NCI-H226 (cell line): ENCODE data around the gene PRSS8.
"Not testable (repeated sequence)": the region's sequence is repeated elsewhere in the genome, so short reads cannot be mapped to it uniquely, and the experiment has no call there.

ENCODE experiments used
- DNase-seq: peaks from one replicate; pipeline ENCODE4 v3.0.0-alpha.2; 2015

The PRSS8 gene

DNA sequence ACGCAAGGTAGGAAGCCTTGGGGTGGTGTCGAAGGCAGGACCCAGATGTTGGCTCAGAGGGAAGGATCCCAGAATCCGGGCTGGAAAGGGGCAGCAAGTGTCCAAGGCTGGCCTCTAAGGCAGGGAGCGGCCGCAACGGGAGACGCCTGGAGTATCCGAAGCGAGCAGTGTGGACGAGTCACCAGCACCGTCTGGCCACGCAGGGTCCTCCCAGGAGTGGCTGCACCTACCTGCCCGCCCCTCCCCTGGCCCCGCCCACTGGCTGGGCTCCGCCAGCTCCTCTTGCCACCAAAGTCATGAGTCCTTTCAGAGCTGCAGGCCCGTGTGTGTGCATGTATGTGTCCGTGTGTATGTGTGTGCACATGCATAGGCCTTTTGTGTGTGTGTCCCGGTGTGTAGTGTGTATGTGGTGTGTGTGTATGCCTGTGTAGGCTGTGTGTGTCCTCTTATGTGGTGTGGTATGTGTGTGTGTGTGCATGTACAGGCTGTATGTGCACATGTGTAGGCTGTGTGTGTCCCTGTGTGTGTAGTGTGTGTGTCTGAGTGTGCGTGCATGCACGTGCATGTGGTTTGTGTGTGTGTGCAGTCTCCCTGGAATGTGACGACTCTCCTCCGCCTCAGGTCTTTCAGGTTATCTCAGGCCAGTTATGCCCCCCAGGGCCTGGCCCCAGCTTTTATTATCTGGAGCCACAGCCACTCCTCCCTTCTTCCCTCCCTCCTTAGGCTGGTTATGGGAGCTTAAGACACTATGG lies at the start of gene PRSS8:
TSS of gene PRSS8 (minus strand) at position 193 of the 752 bp plus-strand sequence. CDS start 229 bp downstream, outside the sequence.
- peak; percentile 48 for DNase-seq

DNA sequence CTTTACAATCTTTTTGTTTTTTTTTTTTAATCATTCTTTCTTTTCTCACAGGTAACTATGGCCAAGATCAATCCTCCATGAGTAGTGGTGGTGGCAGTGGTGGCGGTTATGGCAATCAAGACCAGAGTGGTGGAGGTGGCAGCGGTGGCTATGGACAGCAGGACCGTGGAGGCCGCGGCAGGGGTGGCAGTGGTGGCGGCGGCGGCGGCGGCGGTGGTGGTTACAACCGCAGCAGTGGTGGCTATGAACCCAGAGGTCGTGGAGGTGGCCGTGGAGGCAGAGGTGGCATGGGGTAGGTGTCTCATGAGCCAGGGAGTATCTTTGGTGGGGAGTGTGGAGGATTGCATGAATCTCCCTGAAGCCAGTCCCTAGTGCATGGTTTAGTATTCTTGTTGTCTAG lies 49.4 kb upstream of the PRSS8 start:
- no peak for DNase-seq

DNA sequence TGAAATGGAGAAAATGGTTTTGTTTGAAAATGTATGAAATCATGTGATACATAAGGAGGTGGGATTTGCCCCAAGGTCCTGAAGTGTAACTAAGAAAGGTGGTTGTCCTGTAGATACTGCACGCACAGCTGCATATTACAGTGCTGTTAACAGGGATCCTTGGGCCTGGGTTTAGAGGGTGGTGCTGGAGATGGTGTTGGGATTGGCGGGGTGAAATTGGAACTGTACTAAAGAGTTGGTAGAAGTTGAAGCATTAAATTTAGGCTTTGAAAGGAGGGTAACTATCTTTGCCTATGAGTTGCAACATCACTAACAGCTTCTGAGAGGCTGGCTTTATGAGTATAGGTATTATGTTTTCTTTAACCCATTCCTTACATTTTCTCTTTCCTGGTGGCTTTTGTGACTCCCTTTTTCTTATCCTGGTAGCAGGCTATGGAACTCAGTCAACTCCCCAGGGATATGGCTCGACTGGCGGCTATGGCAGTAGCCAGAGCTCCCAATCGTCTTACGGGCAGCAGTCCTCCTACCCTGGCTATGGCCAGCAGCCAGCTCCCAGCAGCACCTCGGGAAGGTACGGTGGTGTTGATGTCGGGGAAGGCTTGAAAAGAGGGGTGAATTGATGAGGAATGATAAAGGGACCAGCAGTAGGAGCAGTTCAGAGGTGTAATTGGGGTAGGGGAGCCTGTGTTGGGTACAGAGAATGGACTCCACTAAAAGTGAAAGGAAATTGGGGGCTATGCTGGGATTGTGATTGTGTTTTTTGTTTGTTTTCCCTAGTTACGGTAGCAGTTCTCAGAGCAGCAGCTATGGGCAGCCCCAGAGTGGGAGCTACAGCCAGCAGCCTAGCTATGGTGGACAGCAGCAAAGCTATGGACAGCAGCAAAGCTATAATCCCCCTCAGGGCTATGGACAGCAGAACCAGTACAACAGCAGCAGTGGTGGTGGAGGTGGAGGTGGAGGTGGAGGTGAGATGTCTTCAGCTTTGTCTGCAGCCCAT lies 48.2 kb upstream of the PRSS8 start:
- DNase-seq: no peak

- DNase-seq: no peak
These were observed 46.9 kb upstream of the PRSS8 start for GRCh38 chr16:31182391-31182790.

DNA sequence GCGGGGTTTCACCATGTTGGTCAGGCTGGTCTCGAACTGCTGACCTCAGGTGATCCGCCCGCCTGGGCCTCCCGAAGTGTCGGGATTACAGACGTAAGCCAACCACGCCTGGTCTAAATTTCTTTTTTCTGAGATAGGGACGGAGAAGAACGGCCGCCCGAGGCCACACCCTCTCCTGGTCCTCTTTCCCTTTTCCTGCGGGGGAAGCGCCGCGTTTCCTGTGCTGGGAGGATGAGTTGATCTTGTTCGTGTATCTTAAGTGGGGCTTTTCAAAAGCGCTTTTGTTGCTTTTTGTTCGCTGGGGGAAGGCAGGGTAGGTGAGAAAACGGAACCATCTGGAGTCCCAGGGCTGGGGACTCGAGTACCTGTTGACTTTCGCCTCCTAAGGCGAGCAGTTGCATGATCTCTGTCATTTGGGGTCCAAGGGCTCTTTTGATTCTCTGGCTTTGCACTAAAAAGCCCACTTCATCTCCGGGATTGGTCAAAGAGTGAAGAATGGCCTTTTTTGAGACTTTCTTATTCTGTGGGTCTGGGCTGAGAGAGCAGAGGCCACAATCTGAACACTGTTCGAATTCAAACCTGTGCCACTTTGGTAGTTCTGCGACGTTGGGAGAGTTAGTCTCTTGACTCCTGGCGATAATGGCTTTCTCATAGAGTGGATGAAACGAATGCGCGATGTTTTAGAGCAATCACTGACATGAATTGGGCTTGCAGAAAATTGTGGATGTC lies 45.7 kb upstream of the PRSS8 start:
- DNase-seq: peak; percentile 76

DNA sequence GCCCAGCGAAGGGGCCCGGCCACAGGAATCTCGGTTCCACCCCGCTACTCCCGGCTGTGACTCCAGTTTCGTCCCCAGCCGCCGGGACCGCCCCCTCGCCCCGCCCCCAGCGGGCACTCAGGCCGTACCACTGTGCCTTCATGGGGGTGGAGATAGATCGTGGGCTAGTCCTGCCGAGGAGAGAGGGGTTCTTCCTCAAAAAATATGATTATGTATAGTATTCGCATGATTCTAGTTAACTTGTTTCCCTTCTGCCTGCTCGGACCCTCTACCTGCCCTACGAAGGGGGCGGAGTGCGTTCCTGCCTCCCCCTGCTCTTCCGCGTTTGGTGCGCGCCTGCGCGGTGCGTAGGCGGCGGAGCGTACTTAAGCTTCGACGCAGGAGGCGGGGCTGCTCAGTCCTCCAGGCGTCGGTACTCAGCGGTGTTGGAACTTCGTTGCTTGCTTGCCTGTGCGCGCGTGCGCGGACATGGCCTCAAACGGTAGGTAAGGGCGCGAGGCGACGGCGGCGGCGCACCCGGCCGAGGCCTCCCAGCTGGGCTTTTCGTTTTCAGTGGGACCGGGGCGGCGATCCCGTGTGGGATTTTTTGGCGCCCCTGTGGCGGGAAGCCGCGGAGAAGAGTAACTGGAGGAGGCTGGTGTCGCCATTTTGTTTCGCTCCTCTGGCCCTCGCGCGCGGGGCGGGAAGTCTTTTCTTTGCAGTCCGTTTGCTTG lies 44.4 kb upstream of the PRSS8 start, which contains the start of gene FUS:
TSS of gene FUS (plus strand) at position 393 of the 713 bp plus-strand sequence. CDS start at position 469, 76 bp downstream.
- peak; percentile 68 for DNase-seq

- DNase-seq: no peak
These were observed 43.8 kb upstream of the PRSS8 start for GRCh38 chr16:31179219-31179746.

DNA sequence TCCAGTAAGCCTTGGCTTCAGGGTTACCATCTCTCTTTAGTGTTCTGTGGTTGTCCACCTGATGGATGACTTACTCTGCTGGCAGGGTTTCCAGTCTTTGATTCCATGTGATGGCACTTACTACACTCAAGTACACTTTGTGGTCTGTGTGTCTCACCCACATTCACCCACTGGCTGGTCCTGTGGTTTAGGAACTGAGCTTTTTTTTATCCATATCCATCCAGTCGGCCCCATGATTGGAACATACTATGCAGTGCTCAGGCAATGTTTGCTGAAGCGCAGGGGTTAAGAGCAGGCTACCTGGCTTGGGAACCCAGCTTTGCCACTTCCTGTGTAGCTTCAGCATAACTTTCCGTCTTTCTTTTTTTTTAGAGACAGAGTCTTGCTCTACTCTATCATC lies 41.6 kb upstream of the PRSS8 start:
- peak; percentile 45 for DNase-seq

GRCh38 chr16:31170048-31170447 lies 34.5 kb upstream of the PRSS8 start:
- not testable (repeated sequence) for DNase-seq

GRCh38 chr16:31168848-31169247 lies 33.3 kb upstream of the PRSS8 start:
- no peak for DNase-seq

GRCh38 chr16:31167315-31167714 lies 31.8 kb upstream of the PRSS8 start:
- DNase-seq: no peak

DNA sequence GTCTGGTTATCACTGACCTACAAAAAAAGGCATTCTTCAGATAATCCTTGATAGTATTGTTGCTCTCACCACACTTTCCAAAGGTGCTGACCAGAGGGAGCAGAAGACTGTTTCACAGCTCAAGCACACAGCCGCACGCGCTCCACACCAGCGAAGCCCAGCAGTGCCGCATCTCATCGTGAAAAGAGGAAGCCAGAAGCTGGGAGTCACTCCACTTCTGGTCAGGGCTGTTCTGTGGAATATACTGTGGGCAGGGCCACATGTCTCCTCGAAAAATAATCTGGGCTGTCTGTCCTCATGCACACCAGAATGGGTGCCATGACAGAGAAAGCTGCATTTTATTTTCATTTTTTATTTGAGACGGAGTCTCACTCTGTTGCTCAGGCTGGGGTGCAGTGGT lies 21.6 kb upstream of the PRSS8 start:
- DNase-seq: no peak

DNA sequence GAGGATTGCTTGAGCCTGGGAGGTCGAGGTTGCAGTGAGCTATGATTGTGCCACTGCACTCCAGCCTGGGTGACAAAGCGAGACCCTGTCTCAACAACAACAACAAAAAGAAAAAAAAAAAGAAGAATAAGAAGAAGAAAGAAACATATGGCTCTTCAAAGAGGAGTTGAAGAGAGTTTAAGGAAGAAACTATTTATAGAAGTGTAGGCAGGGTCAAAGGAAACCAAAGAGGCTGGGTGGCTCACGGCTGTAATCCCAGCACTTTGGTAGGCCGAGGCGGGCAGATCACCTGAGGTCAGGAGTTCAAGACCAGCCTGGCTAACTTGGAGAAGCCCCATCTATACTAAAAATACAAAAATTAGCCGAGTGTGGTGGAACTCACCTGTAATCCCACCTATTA lies 15.4 kb upstream of the PRSS8 start:
- DNase-seq: not testable (repeated sequence)

- no peak for DNase-seq
These were observed 14.7 kb upstream of the PRSS8 start, which contains the start of gene PRSS36 for GRCh38 chr16:31149894-31150890. TSS of gene PRSS36 (minus strand) at chr16:31150066. CDS start at chr16:31150035, 31 bp downstream.

DNA sequence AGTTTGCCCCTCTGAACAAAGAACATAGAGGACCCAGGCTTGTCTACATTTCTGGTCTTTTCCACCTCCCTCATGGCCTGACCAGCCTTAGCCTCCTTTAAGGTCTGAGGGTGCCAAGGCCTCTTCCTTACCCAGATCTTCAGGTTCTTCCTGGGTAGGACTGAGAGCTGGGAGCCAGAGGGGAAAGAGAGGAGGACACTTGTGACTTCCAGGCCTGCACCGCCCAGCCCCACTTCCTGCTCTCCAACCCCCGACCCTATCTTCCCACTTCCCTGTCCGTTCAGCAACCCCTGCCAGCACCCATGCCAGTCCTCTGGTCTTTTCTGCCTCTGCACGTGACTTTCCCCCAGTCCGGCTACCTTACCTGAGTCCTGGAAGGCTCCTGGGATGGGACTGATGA lies 13.8 kb upstream of the PRSS8 start:
- DNase-seq: no peak

- no peak for DNase-seq
These were observed 13.4 kb upstream of the PRSS8 start for GRCh38 chr16:31148896-31149295.

DNA sequence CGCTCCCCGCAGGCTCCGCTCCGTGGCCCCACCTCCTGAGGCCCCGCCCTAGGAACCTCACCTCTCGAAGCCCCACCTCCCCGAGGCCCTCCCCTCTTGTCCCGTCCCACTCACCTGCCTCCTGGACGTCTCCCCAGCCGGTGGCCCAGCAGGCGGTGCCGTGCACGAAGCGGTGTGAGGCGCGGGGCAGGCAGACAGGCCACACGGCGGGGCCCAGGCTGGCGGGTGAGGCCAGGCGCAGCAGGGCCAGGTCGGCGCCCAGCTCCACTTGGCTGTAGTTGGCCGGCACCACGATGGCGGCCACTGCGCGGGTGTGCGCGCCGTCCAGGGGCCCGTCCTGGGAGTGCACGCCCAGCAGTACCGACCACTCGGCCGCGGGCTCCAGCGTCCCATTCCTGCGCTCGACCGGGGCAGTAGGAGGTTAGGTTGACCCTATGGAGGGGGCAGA lies 12.8 kb upstream of the PRSS8 start:
- no peak for DNase-seq

DNA sequence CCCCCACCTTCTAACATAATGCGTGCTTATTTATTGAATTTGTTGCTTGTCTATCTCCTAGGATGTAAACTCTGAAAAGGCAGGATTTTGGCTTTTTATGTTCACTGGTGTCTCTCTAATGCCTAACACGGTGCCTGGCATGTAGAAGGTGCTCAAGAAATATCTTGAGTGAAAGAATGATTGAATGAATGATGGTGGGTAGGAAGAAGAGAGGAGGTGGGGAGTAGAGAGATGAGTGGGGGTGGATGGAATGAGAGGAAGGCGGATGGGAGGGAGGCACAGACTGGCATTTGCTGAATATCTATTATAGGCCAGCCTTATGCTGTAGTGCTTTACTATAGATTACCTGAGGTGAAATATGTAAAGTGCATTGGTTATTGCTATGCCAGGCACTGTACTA lies 12.0 kb upstream of the PRSS8 start:
- DNase-seq: no peak

- no peak for DNase-seq
These were observed 10.0 kb upstream of the PRSS8 start for GRCh38 chr16:31145398-31145990.

DNA sequence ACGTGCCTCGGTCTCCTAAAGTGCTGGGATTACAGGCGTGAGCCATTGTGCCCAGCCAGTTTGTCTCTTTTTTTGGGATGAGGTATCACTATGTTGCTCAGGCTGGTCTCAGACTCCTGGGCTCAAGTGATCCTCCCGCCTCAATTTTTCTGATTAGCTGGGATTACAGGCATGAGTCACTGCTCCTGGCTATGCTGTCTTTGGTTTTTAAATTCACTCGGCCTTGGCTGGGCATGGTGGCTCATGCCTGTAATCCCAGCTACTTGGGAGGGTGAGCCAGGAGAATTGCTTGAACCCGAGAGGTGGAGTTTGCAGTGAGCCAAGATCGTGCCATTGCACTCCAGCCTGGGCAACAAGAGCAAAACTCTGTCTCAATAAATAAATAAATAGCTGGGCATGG lies 8.9 kb upstream of the PRSS8 start:
- not testable (repeated sequence) for DNase-seq
